CD4-positive, alpha-beta memory T cell (primary cell): ENCODE data around the gene SRGAP3. TPM values are rescaled to one million over a fixed set of nuclear protein-coding genes. Genes with fewer than 3 reads are reported as not detected.

Experiments used
- CTCF ChIA-PET: fragments of 350-600 bp; sonication (Branson Sonifier 250); formaldehyde crosslinking; loops from one replicate; lab custom pipeline; 2021; ENCODE audit warnings: inconsistent platforms; ENCODE audit not compliant: partially characterized antibody; lab: Charles Lee
- POLR2A ChIA-PET: fragments of 350-600 bp; sonication (Branson Sonifier 250); formaldehyde crosslinking; loops from one replicate; lab custom pipeline; 2021; ENCODE audit not compliant: partially characterized antibody; lab: Charles Lee
- DNase-seq, 5 donors: peaks; one replicate each; pipeline versions ENCODE4 v3.0.0 to v3.0.0-alpha.2; 2020 to 2022; ENCODE audit warnings: mixed read lengths in 1 of 5
- H3K27ac ChIP-seq: one replicate; pipeline ENCODE4 v1.7.0; 2013; ENCODE audit warnings: low read depth, low read length
- H3K27me3 ChIP-seq: 2 replicates; pipeline ENCODE4 v1.7.0; 2013; ENCODE audit warnings: mild to moderate bottlenecking, low read length, moderate library complexity; ENCODE audit not compliant: insufficient read depth
- H3K36me3 ChIP-seq: 2 replicates; pipeline ENCODE4 v1.7.0; 2013; ENCODE audit warnings: mild to moderate bottlenecking, low read length, moderate library complexity; ENCODE audit not compliant: insufficient read depth
- H3K4me1 ChIP-seq: 2 replicates; pipeline ENCODE4 v1.7.0; 2013; ENCODE audit warnings: mild to moderate bottlenecking, low read length, moderate library complexity; ENCODE audit not compliant: insufficient read depth
- H3K4me3 ChIP-seq, 2 donors: one replicate each; pipeline ENCODE4 v1.7.0; 2013; ENCODE audit warnings: low read length in 2 of 2, mild to moderate bottlenecking in 1 of 2
- H3K9me3 ChIP-seq, 2 donors: one replicate each; pipeline ENCODE4 v1.7.0; 2013; ENCODE audit warnings: low read length in 2 of 2, control low read depth in 1 of 2; ENCODE audit not compliant: control insufficient read depth in 1 of 2
- H3K27ac Mint-ChIP-seq, 7 donors: one replicate each; pipeline ENCODE4 v1.8.0; 2020 to 2021; ENCODE audit warnings: mixed read lengths in 7 of 7, mild to moderate bottlenecking in 6 of 7, inconsistent platforms in 3 of 7, moderate library complexity in 3 of 7
- H3K27me3 Mint-ChIP-seq, 2 donors: one replicate each; pipeline ENCODE4 v1.8.0; 2020 to 2021; ENCODE audit warnings: mixed read lengths in 2 of 2
- H3K36me3 Mint-ChIP-seq, 2 donors: one replicate each; pipeline ENCODE4 v1.8.0; 2020 to 2021; ENCODE audit warnings: mixed read lengths in 2 of 2, inconsistent platforms in 1 of 2, mild to moderate bottlenecking in 1 of 2
- H3K4me1 Mint-ChIP-seq, 4 donors: one replicate each; pipeline ENCODE4 v1.8.0; 2020 to 2021; ENCODE audit warnings: mixed read lengths in 4 of 4, mild to moderate bottlenecking in 1 of 4
- H3K4me3 Mint-ChIP-seq, 8 donors: one replicate each; pipeline ENCODE4 v1.8.0; 2020 to 2021; ENCODE audit warnings: mixed read lengths in 8 of 8, mild to moderate bottlenecking in 7 of 8, moderate library complexity in 6 of 8, inconsistent platforms in 3 of 8
- H3K9me3 Mint-ChIP-seq, 8 donors: one replicate each; pipeline ENCODE4 v1.8.0; 2020 to 2021; ENCODE audit warnings: mixed read lengths in 8 of 8, mild to moderate bottlenecking in 5 of 8, inconsistent platforms in 3 of 8, moderate library complexity in 1 of 8
- intact Hi-C: fragments of 100-400 bp; cut with micrococcal nuclease; formaldehyde crosslinking; loops from one replicate; pipeline ENCODE4 v1.15.1; 2023
- polyA plus RNA-seq, 2 donors: library from polyadenylated mRNA; unstranded; fragments of 300-500 nt; fragmentation: Illumina TruSeq; gene quantifications; one replicate each; pipeline ENCODE4 v1.2.3, GENCODE V29; 2021
- total RNA-seq, 2 experiments: library from RNA; stranded (reverse); gene quantifications; one replicate each; pipeline ENCODE4 v1.2.3, GENCODE V29; 2021

The SRGAP3 gene
- total and polyA plus RNA-seq, 4 experiments from 2014 or later, result 0.35 to 2.4 (median 1.7) TPM

- Histone ChIP-seq H3K4me3 (no peak overlapping the region), H3K4me1 (no peaks in the 10 kb centered on the region), H3K9me3 (no peaks in the 10 kb centered on the region), H3K36me3 (no peaks in the 10 kb centered on the region), H3K27me3 (no peaks in the 10 kb centered on the region), H3K27ac (no peak overlapping the region)
- Mint-ChIP-seq H3K36me3 (peaks cover 2 to 12% of the 10 kb centered on the region in 2 donors), H3K4me1 (peaks cover 0 to 2% (median under 1%) of the 10 kb centered on the region in 4 donors), H3K27ac (no peak overlapping the region), H3K4me3 (no peak overlapping the region), H3K9me3 (peaks cover 0 to 28% (median 17%) of the 10 kb centered on the region in 8 donors), H3K27me3 (peaks cover 0 to 4% of the 10 kb centered on the region in 2 donors)
- no peak for DNase-seq
- intact Hi-C loops, result no loop called here
- ChIA-PET POLR2A (no interaction called here), CTCF (no interaction called here)
Observed at GRCh38 chr3:9146367-9147071, 102.9 kb downstream of the SRGAP3 start.

- no peaks in the 10 kb centered on the region for H3K36me3 Mint-ChIP-seq
- ChIA-PET POLR2A (no interaction called here), CTCF (no interaction called here)
- peaks cover 0 to 13% (median 3%) of the 10 kb centered on the region in 8 donors for H3K9me3 Mint-ChIP-seq
- DNase-seq, result no peak
- H3K27ac ChIP-seq, result no peak overlapping the region
- no peak overlapping the region for H3K27ac Mint-ChIP-seq
- H3K36me3 ChIP-seq, result no peaks in the 10 kb centered on the region
- intact Hi-C loops, result no loop called here
- H3K4me1 ChIP-seq, result no peaks in the 10 kb centered on the region
- peaks cover 4 to 6% of the 10 kb centered on the region in 2 donors for H3K27me3 Mint-ChIP-seq
- H3K27me3 ChIP-seq, result no peaks in the 10 kb centered on the region
- no peaks in the 10 kb centered on the region for H3K9me3 ChIP-seq
- no peak overlapping the region for H3K4me3 ChIP-seq
- H3K4me3 Mint-ChIP-seq, result no peak overlapping the region
- H3K4me1 Mint-ChIP-seq, result peaks cover 0 to 2% (median under 1%) of the 10 kb centered on the region in 4 donors
Observed at GRCh38 chr3:9143184-9143583, 106.3 kb downstream of the SRGAP3 start.

- POLR2A ChIA-PET, result no interaction called here
- H3K27ac ChIP-seq, result no peak overlapping the region
Observed at GRCh38 chr3:9142362-9142761, 107.1 kb downstream of the SRGAP3 start.

GRCh38 chr3:9141928-9142289, 107.5 kb downstream of the SRGAP3 start:
- H3K27me3 Mint-ChIP-seq, result peaks cover 6 to 15% of the 10 kb centered on the region in 2 donors
- H3K9me3 Mint-ChIP-seq, result peaks cover 0 to 13% (median 3%) of the 10 kb centered on the region in 8 donors
- no peak overlapping the region for H3K27ac ChIP-seq
- CTCF ChIA-PET, result no interaction called here
- H3K9me3 ChIP-seq, result no peaks in the 10 kb centered on the region
- H3K4me1 ChIP-seq, result no peaks in the 10 kb centered on the region
- H3K27me3 ChIP-seq, result no peaks in the 10 kb centered on the region
- no peaks in the 10 kb centered on the region for H3K36me3 ChIP-seq
- no peak overlapping the region for H3K27ac Mint-ChIP-seq
- no peaks in the 10 kb centered on the region for H3K36me3 Mint-ChIP-seq
- H3K4me3 Mint-ChIP-seq, result no peak overlapping the region
- POLR2A ChIA-PET, result no interaction called here
- intact Hi-C loops, result no loop called here
- peaks cover 0 to 2% (median under 1%) of the 10 kb centered on the region in 4 donors for H3K4me1 Mint-ChIP-seq
- DNase-seq, result no peak
- H3K4me3 ChIP-seq, result no peak overlapping the region

More at GRCh38 chr3:9142362-9142761, 107.1 kb downstream of the SRGAP3 start:
- peaks cover 0 to 2% (median under 1%) of the 10 kb centered on the region in 4 donors for H3K4me1 Mint-ChIP-seq
- peaks cover 6 to 11% of the 10 kb centered on the region in 2 donors for H3K27me3 Mint-ChIP-seq
- H3K4me1 ChIP-seq, result no peaks in the 10 kb centered on the region
- H3K27me3 ChIP-seq, result no peaks in the 10 kb centered on the region
- no peak overlapping the region for H3K27ac Mint-ChIP-seq
- H3K4me3 Mint-ChIP-seq, result no peak overlapping the region
- H3K9me3 ChIP-seq, result no peaks in the 10 kb centered on the region
- H3K36me3 Mint-ChIP-seq, result no peaks in the 10 kb centered on the region
- no peak overlapping the region for H3K4me3 ChIP-seq
- H3K9me3 Mint-ChIP-seq, result peaks cover 0 to 13% (median 3%) of the 10 kb centered on the region in 8 donors
- intact Hi-C loops, result no loop called here
- CTCF ChIA-PET, result no interaction called here
- no peaks in the 10 kb centered on the region for H3K36me3 ChIP-seq
- DNase-seq, result no peak

- no peak for DNase-seq
- no peaks in the 10 kb centered on the region for H3K36me3 ChIP-seq
- no peak overlapping the region for H3K4me3 Mint-ChIP-seq
- peaks cover 11 to 22% of the 10 kb centered on the region in 2 donors for H3K27me3 Mint-ChIP-seq
- no peaks in the 10 kb centered on the region for H3K4me1 ChIP-seq
- no peaks in the 10 kb centered on the region for H3K9me3 ChIP-seq
- no peak overlapping the region for H3K4me3 ChIP-seq
- H3K9me3 Mint-ChIP-seq, result peaks cover 0 to 7% (median 3%) of the 10 kb centered on the region in 8 donors
- ChIA-PET CTCF (no interaction called here), POLR2A (no interaction called here)
- no peak overlapping the region for H3K27ac ChIP-seq
- H3K27ac Mint-ChIP-seq, result no peak overlapping the region
- intact Hi-C loops, result no loop called here
- no peaks in the 10 kb centered on the region for H3K27me3 ChIP-seq
- H3K36me3 Mint-ChIP-seq, result no peaks in the 10 kb centered on the region
- H3K4me1 Mint-ChIP-seq, result no peaks in the 10 kb centered on the region
Observed at GRCh38 chr3:9139366-9139765, 110.1 kb downstream of the SRGAP3 start.

- Mint-ChIP-seq H3K27ac (no peak overlapping the region), H3K4me1 (no peaks in the 10 kb centered on the region), H3K4me3 (no peak overlapping the region), H3K36me3 (no peaks in the 10 kb centered on the region), H3K27me3 (peaks cover 6 to 24% of the 10 kb centered on the region in 2 donors), H3K9me3 (peaks cover 0 to 7% (median 3%) of the 10 kb centered on the region in 8 donors)
- Histone ChIP-seq H3K27ac (no peak overlapping the region), H3K4me1 (no peaks in the 10 kb centered on the region), H3K9me3 (no peaks in the 10 kb centered on the region), H3K4me3 (no peak overlapping the region), H3K36me3 (no peaks in the 10 kb centered on the region), H3K27me3 (no peaks in the 10 kb centered on the region)
- intact Hi-C loops, result no loop called here
- ChIA-PET POLR2A (no interaction called here), CTCF (no interaction called here)
- DNase-seq, result no peak
Observed at GRCh38 chr3:9137676-9138075, 111.8 kb downstream of the SRGAP3 start.

GRCh38 chr3:9136746-9137465, 112.5 kb downstream of the SRGAP3 start:
- Histone ChIP-seq H3K27me3 (no peaks in the 10 kb centered on the region), H3K4me3 (no peak overlapping the region), H3K4me1 (no peaks in the 10 kb centered on the region), H3K9me3 (no peaks in the 10 kb centered on the region), H3K36me3 (no peaks in the 10 kb centered on the region), H3K27ac (no peak overlapping the region)
- H3K4me3 Mint-ChIP-seq, result no peak overlapping the region
- H3K27me3 Mint-ChIP-seq, result peaks cover 6 to 24% of the 10 kb centered on the region in 2 donors
- no peaks in the 10 kb centered on the region for H3K4me1 Mint-ChIP-seq
- DNase-seq, result no peak
- H3K27ac Mint-ChIP-seq, result no peak overlapping the region
- H3K36me3 Mint-ChIP-seq, result no peaks in the 10 kb centered on the region
- intact Hi-C loops, result no loop called here
- peaks cover 0 to 7% (median 3%) of the 10 kb centered on the region in 8 donors for H3K9me3 Mint-ChIP-seq
- POLR2A ChIA-PET, result no interaction called here
- CTCF ChIA-PET, result no interaction called here
